Measurements from ENCODE around the gene CD53.

Gene CD53

DNA sequence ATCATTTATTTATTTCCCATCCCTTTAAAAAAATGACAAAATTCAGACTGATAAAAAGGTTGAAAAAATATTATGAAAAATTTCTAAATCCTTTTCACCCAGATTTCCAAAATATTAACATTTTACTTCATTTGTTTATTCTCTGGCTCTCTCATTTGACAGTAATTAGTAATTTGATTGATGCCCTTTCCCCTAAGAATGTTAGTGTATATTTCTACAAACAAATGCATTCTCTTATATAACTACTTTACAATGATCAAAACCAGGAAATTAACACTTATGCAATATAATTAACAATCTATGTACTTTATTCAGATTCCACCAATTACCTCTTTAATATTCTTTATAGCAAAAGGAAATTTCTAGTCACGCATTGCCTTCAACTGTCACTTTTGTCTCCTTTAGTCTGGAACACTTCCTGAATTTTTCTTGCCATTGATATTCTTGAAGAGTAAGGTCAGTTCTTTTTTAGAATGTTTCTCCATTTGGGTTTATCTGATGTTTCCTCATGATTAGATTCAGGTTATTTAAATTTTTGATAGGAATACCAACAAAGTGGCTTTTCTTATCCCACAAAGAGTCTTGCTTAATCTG lies 3.9 kb downstream of the CD53 start:
- DNase-seq = peak in 1 of 2 donors; percentile 31

GRCh38 chr1:110877364-110877763 lies 4.4 kb downstream of the CD53 start:
- DNase-seq = no peak

DNA sequence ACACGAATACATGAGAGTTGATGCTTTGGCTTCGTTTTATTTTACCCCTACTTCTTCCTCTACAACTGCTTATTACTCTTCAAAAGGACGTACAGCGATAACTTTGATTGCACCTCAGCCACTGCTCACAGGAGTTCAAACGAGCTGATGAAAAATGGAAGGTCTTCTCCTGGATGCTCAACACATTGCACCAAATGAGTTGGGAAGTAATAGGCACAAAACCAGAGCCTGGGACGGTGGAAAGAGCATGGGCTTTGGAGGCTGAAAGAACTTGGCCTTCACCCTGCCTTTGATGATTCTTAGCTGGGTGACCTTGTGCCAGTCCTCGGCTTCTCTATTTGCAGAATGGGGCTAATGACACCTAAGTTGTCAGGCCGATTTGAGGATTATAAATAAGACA lies 4.8 kb downstream of the CD53 start:
- no peak for DNase-seq

- no peak for DNase-seq
Observed at GRCh38 chr1:110878591-110878990, 5.6 kb downstream of the CD53 start.

DNA sequence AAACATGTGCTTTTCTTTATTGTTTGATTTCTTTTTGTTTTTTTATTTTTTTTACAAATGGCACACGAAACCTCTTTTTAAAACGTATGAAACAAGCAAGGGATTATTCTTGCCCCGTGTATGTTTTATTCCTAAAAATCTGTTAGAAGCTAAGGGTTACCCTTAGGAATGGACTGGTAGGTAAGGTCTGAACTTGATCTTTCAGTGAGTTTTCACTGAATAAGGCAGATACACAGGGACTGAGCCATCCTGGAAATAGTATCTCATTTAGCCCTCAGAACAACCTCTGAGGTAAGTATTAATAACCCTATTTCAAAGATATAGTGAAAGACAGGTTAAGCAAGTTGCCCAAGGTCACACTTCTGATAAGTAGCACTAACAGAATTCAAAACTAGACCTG lies 6.0 kb downstream of the CD53 start:
- DNase-seq = no peak

GRCh38 chr1:110879758-110880606 lies 7.0 kb downstream of the CD53 start:
- DNase-seq = peak; percentile 89 to 91

- peak in 1 of 2 donors; percentile 39 for DNase-seq
Observed at GRCh38 chr1:110880708-110881374, 7.9 kb downstream of the CD53 start.

GRCh38 chr1:110888049-110888448 lies 15.1 kb downstream of the CD53 start:
- no peak for DNase-seq

- DNase-seq = no peak
Observed at GRCh38 chr1:110888641-110889040, 15.7 kb downstream of the CD53 start.

GRCh38 chr1:110890474-110891196 lies 17.7 kb downstream of the CD53 start:
- peak in 1 of 2 donors; percentile 27 for DNase-seq

- no peak for DNase-seq
Observed at GRCh38 chr1:110893908-110894490, 21.1 kb downstream of the CD53 start.

GRCh38 chr1:110896090-110896489 lies 23.1 kb downstream of the CD53 start:
- DNase-seq = no peak

- DNase-seq = no peak
Observed at GRCh38 chr1:110897681-110898080, 24.7 kb downstream of the CD53 start.

GRCh38 chr1:110898734-110899457 lies 25.9 kb downstream of the CD53 start:
- DNase-seq = no peak

GRCh38 chr1:110899458-110899843 lies 26.5 kb downstream of the CD53 start:
- no peak for DNase-seq

DNA sequence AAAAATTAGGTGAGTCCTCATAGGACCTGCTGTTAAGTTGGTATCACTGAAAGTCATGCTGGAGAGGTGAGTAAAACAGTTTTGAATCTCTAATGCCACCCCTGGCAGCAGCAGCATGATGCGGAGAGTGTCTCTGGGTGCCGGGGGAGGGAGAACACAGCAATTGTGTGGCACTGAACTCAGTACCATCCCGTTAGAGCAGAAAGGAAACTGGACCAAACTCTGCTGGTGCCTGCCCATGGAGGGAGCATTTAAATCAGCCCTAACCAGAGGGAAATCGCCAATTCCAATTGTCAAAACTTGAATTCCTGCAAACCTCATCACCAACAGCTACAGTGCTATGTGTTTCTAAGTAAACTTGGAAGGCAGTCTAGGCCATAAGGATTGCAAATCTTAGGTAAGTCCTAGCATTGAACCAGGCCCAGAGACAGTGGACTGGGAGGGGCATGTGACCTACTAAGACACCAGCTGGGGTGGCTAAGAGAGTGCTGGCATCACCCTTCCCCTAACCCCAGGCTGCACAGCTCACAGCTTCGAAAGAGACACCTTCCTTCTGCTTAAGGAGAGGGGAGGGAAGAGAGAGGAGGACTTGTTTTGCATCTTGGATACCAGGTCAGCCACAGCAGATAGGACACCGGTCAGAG lies 30.0 kb downstream of the CD53 start:
- no peak for DNase-seq

GRCh38 chr1:110903853-110904500 lies 31.0 kb downstream of the CD53 start:
- no peak for DNase-seq

DNA sequence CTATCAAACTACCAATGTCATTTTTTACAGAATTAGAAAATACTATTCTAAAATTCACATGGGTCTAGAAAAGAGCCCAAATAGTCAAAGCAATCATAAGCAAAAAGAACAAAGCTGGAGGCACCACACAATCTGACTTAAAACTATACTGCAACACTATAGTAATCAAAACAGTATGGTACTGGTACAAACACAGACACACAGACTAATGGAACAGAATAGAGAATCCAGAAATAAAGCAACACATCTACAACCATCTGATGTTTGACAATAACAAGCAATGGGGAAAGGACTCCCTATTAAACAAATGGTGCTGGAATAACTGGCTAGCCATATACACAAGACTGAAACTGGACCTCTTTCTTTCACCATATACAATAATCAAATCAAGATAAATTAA lies 39.8 kb downstream of the CD53 start:
- no peak for DNase-seq

GRCh38 chr1:110914676-110915075 lies 41.7 kb downstream of the CD53 start:
- DNase-seq = no peak

DNA sequence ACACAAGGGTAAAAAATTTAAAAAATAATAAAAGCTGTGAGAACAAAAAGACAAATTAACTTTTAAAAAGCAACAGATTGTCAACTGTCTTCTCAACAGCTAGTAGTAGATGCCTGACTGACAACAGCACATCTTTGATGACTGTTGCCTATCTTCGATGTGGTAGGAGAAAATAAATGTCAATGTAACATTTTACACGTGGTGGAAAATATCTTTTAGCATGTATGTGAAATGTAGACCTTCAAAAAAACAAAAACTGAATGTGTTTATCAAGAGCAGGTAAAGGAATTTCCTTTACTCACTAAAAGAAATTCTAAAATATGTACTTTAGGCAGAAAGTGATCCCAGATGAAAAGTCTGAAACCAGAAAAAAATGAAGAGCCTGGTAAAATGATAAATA lies 42.9 kb downstream of the CD53 start:
- no peak for DNase-seq

- no peak for DNase-seq
Observed at GRCh38 chr1:110916274-110916668, 43.3 kb downstream of the CD53 start.
